GM12878 (cell line): ENCODE measurements around the gene LPIN1.
"Not testable (repeated sequence)": the region's sequence is repeated elsewhere in the genome, so short reads cannot be mapped to it uniquely, and the experiment has no call there.

Experiments used
- ASH2L ChIP-seq: fragments of 300-600, 200-600 bp; sonication (generic); IDR thresholded peaks from 2 replicates; pipeline ENCODE4 v1.6.1; 2017; ENCODE audit warnings: low read depth, mild to moderate bottlenecking, borderline replicate concordance
- BCL11A ChIP-seq: IDR thresholded peaks from 2 replicates; pipeline ENCODE4 v1.6.1; 2011; ENCODE audit warnings: low read depth, low read length
- CTCF ChIP-seq, 3 experiments: IDR thresholded peaks in 2 of 3; conservative IDR thresholded peaks in 1 of 3; 2 replicates each; pipeline ENCODE4 v1.5.1; 2011; ENCODE audit warnings: low read depth in 3 of 3, low read length in 3 of 3, mild to moderate bottlenecking in 3 of 3, control low read depth in 2 of 3, moderate library complexity in 2 of 3, inconsistent platforms in 1 of 3, mixed read lengths in 1 of 3; ENCODE audit not compliant: control insufficient read depth in 2 of 3, insufficient read depth in 1 of 3; ENCODE audit errors: extremely low read depth in 1 of 3
- ESRRA ChIP-seq: IDR thresholded peaks from 2 replicates; pipeline ENCODE4 v1.6.1; 2012; ENCODE audit warnings: mild to moderate bottlenecking, low read length, improper control_type of control experiment
- HDGF ChIP-seq: fragments of 450-650 bp; IDR thresholded peaks from 2 replicates; pipeline ENCODE4 v1.6.1; 2016; ENCODE audit warnings: antibody characterized with exemption
- POU2F2 ChIP-seq: IDR thresholded peaks from 3 replicates; pipeline ENCODE4 v1.6.1; 2011; ENCODE audit warnings: low read depth, mild to moderate bottlenecking, low read length, borderline replicate concordance
- SUZ12 ChIP-seq: fragments of 200-600 bp; sonication (generic); IDR thresholded peaks from one replicate; pipeline ENCODE4 v1.6.1; 2018; ENCODE audit warnings: antibody characterized with exemption, mild to moderate bottlenecking; ENCODE audit not compliant: unreplicated experiment

DNA sequence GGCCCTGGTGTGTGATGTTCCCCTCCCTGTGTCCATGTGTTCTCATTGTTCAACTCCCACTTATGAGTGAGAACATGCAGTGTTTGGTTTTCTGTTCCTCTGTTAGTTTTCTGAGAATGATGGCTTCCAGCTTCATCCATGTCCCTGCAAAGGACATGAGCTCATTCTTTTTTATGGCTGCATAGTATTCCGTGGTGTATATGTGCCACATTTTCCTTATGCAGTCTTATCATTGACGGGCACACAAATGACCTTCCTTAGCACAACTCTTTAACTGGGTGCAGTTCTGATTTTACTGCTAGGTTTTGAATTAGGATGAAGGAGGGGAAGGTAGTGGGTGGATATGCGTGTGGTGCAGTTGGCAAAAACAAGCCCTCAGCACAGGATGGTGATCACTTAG is 70.5 kb downstream of the LPIN1 start:
- not testable (repeated sequence) for TF ChIP-seq HDGF; CTCF (IDR thresholded peaks at IDR 0.05 in 2 of 3, conservative IDR thresholded peaks at IDR 0.05 in 1 of 3; ENCODE audit: control insufficient read depth in 2 of 3, extremely low read depth in 1 of 3, insufficient read depth in 1 of 3, low read depth in 3 of 3, low read length in 3 of 3); ASH2L; SUZ12; ESRRA; BCL11A; POU2F2
